ENCODE results near the gene CEACAM4. TPM values are rescaled to one million over a fixed set of nuclear protein-coding genes. Genes with fewer than 3 reads are reported as not detected.

CEACAM4 gene
- total and polyA plus RNA-seq, 2 of the 8 experiments (the other 6 are each of a cell fraction or from before 2014, with no cell fraction given) = not detected

GRCh38 chr19:41641879-41642485 is 15.1 kb upstream of the CEACAM4 start (continued):
- TF ChIP-seq MAX (IDR thresholded peaks at IDR 0.05) (no peak), GABPA (IDR thresholded peaks at IDR 0.05; ENCODE audit: borderline replicate concordance, insufficient read depth, low read length) (no peak)
